Measurements from ENCODE around the gene RPLP1.

DNA sequence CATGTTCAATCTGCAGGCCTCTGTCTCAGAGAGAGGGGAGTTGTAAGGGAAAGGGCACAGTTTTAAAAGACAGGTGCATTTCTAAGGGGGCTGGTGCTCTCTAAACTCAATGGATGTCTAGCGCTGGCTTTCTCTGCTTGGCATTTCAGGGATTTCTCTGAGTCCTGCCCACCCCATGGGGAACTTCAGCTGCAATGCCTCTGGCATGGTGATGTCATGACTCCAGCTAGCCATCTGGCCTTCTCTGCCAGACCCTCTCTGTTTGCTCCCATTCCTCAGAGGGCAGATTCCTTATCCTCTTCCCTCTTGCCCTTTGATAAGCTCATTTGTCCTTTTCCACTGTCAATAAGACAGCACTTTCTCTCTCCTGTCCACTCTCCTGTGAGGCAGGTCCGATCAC is 40.8 kb downstream of the RPLP1 start:
- TF ChIP-seq, protein P1, sequence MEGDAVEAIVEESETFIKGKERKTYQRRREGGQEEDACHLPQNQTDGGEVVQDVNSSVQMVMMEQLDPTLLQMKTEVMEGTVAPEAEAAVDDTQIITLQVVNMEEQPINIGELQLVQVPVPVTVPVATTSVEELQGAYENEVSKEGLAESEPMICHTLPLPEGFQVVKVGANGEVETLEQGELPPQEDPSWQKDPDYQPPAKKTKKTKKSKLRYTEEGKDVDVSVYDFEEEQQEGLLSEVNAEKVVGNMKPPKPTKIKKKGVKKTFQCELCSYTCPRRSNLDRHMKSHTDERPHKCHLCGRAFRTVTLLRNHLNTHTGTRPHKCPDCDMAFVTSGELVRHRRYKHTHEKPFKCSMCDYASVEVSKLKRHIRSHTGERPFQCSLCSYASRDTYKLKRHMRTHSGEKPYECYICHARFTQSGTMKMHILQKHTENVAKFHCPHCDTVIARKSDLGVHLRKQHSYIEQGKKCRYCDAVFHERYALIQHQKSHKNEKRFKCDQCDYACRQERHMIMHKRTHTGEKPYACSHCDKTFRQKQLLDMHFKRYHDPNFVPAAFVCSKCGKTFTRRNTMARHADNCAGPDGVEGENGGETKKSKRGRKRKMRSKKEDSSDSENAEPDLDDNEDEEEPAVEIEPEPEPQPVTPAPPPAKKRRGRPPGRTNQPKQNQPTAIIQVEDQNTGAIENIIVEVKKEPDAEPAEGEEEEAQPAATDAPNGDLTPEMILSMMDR (IDR thresholded peaks at IDR 0.05 in 4 of 5, conservative IDR thresholded peaks at IDR 0.05 in 1 of 5) = no peak
- TF ChIP-seq POLR2A (IDR thresholded peaks at IDR 0.05) = no peak
